ENCODE results near the gene RIPK3. TPM values are rescaled to one million over a fixed set of nuclear protein-coding genes. Genes with fewer than 3 reads are reported as not detected.

The RIPK3 gene
- total and polyA plus RNA-seq, 4 donors, result 1.0 to 2.9 (median 1.9) TPM

GRCh38 chr14:24296341-24297157, 43.2 kb downstream of the RIPK3 start:
- Histone ChIP-seq H3K4me3 (ENCODE audit: low read depth in 1 of 3, low read length in 3 of 3) (no peak overlapping the region), H3K9ac (ENCODE audit: low read depth in 1 of 2, low read length in 2 of 2) (peak overlapping the region in 1 of 2 donors; percentile 20), H3K27ac (ENCODE audit: low read depth in 1 of 2, low read length in 2 of 2) (peak overlapping the region; percentile 24 to 31), H3K27me3 (ENCODE audit: control insufficient read depth in 4 of 4, insufficient read depth in 4 of 4, low read length in 3 of 4) (no peaks in the 10 kb centered on the region), H3K4me1 (ENCODE audit: control insufficient read depth in 4 of 4, insufficient read depth in 4 of 4, low read length in 3 of 4) (peaks cover 5 to 71% (median 64%) of the 10 kb centered on the region in 4 donors), H3K9me3 (ENCODE audit: control insufficient read depth in 4 of 4, low read length in 3 of 4) (no peaks in the 10 kb centered on the region), H3K36me3 (ENCODE audit: control insufficient read depth in 4 of 4, insufficient read depth in 3 of 4, low read depth in 1 of 4, low read length in 3 of 4) (peaks cover 2 to 25% (median 15%) of the 10 kb centered on the region in 4 donors)
- DNase-seq (ENCODE audit: low spot score), result peak; percentile 58
- TF ChIP-seq CTCF (IDR thresholded peaks at IDR 0.05; ENCODE audit: low read depth, low read length, missing input control) (peak; percentile 68), RAD21 (IDR thresholded peaks at IDR 0.05) (peak; percentile 90 to 94), MAX (IDR thresholded peaks at IDR 0.05) (no peak)
- 59% methylated on average over 12 of the region's 12 CpGs for WGBS

GRCh38 chr14:24293525-24293924, 46.3 kb downstream of the RIPK3 start:
- no peak overlapping the region for H3K9ac ChIP-seq (ENCODE audit: low read depth in 1 of 2, low read length in 2 of 2)
- DNase-seq (ENCODE audit: low spot score), result no peak
- H3K4me1 ChIP-seq (ENCODE audit: control insufficient read depth in 4 of 4, insufficient read depth in 4 of 4, low read length in 3 of 4), result peaks cover 2 to 60% (median 56%) of the 10 kb centered on the region in 4 donors
- no peak for TF ChIP-seq HNF4A (conservative IDR thresholded peaks at IDR 0.05)
- TF ChIP-seq RXRA (IDR thresholded peaks at IDR 0.05), result no peak
- TF ChIP-seq RAD21 (IDR thresholded peaks at IDR 0.05), result no peak
- TF ChIP-seq REST (IDR thresholded peaks at IDR 0.05), result no peak
- TF ChIP-seq CTCF (IDR thresholded peaks at IDR 0.05; ENCODE audit: low read depth, low read length, missing input control), result no peak
- no peak for TF ChIP-seq TAF1 (conservative IDR thresholded peaks at IDR 0.05)
- H3K27ac ChIP-seq (ENCODE audit: low read depth in 1 of 2, low read length in 2 of 2), result no peak overlapping the region
- WGBS, result 88% methylated on average over 2 of the region's 2 CpGs
- peaks cover 5 to 39% (median 25%) of the 10 kb centered on the region in 4 donors for H3K36me3 ChIP-seq (ENCODE audit: control insufficient read depth in 4 of 4, insufficient read depth in 3 of 4, low read depth in 1 of 4, low read length in 3 of 4)
- no peak overlapping the region for H3K4me3 ChIP-seq (ENCODE audit: low read depth in 1 of 3, low read length in 3 of 3)
- no peaks in the 10 kb centered on the region for H3K9me3 ChIP-seq (ENCODE audit: control insufficient read depth in 4 of 4, low read length in 3 of 4)
- no peaks in the 10 kb centered on the region for H3K27me3 ChIP-seq (ENCODE audit: control insufficient read depth in 4 of 4, insufficient read depth in 4 of 4, low read length in 3 of 4)

Measured in liver (tissue), 9 donors.